GM19324 (cell line): Measurements from ENCODE around the gene CSNK1G2.
"Not testable (repeated sequence)": the region's sequence is repeated elsewhere in the genome, so short reads cannot be mapped to it uniquely, and the experiment has no call there.

Source experiments
- ATAC-seq: cut with Tn5 transposase; IDR thresholded peaks from one replicate; pipeline ENCODE4 v1.9.1; 2021; ENCODE audit warnings: mild to moderate bottlenecking, moderate library complexity; ENCODE audit not compliant: unreplicated experiment, low FRiP score

CSNK1G2 gene

DNA sequence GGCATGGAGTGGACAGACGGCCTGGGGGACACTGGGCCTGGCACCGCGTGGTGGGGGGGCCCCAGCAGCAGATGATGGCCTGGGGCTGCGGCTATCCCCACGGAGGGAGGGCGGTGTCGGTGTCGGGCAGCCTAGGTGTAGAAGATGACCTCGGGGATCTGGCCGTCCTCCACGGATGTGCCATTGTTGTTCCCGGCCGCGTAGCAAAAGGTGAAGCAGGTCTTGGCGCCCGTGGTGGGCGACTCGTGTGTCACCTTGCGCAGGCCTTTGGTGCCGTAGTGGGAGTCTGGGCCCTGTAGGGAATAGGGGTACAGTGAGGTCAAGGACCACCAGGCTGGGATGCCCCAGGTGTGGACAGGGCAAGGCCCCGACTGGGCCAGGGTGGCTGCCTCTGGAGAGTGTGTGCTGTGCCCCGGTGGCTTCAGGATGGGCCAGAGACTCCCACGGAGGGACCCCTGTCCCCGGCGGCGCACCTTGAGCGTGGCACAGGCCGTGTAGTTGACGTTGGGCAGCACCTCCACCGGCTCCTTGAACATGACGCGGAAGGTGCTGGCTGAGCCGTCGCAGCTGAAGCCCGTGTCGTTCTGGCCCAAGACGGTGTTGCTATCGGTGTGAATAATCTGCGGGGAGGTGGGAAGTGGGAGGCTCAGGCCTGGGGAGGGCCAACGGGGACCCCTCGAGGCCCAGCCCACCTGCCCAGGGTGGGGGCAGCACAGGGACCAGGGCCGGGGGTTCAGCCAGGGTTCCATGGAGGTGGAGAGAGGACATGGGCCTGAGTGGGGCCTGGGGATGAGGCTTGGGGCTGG, 45.6 kb downstream of the CSNK1G2 start:
- ATAC-seq, result no peak

DNA sequence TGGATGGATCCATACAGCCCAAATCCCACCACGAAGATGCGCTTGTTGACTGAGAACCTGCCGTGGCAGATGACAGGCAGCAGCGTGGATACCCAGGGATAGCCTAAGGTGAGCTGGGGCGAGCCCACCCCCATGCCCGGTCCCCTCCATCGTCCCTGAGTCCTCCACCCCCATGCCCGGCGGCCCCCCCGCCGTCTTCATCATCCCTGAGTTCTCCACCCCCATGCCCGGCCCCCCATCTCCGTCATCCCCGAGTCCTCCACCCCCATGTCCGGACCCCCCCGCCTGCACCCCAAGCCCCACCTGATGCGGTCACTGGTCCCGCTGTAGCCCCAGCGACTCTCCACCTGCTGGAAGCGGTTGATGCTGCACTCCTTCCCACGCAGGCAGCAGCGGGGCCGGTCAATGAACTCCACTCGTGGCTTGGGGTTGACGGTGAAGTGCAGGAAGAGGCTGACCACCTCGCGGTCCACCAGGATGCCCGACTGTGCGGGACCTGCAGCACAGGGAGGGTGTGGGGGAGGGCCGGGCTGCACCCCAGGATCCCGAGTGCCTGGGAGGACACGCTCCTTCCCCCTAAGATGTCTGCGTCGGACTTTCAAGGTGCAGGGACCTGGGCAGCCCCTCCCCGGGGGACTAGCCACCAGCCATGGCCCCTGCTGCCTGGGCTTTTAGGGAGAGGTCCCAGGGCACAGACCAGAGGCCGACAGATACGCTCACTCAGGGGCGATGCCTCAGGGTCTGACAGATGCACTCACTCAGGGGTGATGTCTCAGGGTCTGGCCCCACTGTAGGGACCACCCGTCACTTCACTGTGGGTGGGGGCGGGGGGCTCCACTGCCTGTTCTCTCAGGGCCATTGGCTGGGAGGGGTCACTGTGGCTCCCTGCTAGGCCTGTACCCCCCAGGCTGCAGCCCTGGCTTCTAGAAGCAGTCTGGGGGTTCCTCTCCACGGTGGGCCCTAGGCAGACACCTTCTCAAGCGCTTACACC, 46.5 kb downstream of the CSNK1G2 start:
- no peak for ATAC-seq

DNA sequence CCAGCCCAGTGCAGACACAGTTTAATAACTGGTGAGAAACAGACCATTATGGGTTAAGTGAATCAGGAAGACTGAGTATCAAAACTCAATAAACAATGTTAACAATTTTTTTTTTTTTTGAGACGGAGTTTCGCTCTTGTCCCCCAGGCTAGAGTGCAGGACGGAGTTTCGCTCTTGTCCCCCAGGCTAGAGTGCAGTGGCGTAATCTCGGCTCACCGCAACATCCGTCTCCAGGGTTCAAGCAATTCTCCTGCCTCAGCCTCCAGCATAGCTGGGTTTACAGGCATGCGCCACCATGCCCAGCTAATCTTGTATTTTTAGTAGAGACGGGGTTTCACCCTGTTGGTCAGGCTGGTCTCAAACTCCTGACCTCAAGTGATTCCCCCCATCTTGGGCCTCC, 47.5 kb downstream of the CSNK1G2 start:
- not testable (repeated sequence) for ATAC-seq

DNA sequence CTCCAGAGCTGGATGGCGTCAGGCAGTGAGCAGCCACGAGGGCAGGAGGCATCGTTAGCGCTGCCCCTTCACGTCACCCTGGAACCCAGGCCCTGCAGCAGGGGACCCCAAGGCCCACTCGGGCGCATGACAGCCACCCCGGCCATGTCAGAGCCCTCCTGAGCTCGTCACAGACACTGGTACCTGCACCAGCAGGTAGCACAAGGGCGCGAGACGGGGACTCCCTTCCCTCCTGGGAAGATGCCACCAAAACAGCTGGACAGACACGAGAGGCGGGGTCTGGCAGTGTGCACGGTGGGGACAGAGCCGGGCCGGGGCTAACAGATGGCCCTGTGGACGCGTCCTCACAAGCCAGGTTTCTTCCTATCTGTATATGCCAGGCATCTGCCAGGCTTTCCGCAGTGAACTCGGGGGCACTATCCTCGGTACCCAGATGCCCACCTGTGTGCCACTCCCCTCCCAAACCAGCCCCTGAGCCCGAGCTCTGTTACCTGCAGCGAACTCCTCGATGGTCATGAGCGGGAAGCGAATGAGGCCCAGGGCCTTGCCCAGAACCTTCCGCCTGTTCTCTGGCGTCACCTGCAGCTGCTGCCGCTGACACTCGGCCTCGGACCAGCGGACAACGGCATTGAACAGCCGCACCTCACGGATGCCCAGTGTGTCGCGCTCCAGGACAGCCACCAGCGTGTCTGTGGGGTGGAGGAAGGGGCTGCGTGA, 48.7 kb downstream of the CSNK1G2 start:
- ATAC-seq, result no peak

DNA sequence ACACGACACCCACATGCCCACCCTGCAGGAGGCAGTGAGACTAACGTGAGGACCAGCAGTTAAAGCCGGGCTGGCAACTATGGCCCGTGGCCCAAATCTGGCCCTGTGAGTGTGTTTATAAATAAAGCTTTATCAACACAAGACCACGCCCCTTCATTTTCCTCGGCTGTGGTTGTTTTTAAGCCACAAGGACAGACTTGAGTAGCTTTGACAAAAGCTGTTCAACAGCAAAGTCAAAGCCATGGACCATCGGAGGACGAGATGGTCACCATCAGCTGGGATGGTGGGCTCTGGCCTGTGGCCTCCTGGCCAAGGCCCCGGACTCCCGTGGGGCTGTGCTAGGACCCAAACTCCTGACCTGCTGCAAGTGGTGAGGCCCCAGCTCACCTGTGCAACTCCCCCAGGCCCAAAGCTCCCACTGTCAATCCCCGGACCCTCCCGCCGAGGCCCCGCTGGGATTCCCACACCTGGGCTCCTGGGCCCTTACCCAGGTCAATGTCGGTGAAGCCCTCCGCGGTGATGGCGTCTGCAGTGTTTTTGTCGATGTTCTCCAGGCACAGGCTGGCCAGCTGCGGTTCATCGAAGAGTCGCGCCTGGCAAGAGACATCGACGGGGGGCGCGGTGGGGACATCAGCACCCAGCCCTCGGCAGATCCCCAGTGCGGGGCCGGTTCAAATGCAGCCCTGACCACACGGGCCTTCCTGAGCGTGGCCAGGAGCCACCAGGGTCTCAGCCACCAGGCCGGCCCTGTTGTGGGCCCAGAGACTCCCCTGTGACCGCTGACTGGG, 49.5 kb downstream of the CSNK1G2 start:
- no peak for ATAC-seq

DNA sequence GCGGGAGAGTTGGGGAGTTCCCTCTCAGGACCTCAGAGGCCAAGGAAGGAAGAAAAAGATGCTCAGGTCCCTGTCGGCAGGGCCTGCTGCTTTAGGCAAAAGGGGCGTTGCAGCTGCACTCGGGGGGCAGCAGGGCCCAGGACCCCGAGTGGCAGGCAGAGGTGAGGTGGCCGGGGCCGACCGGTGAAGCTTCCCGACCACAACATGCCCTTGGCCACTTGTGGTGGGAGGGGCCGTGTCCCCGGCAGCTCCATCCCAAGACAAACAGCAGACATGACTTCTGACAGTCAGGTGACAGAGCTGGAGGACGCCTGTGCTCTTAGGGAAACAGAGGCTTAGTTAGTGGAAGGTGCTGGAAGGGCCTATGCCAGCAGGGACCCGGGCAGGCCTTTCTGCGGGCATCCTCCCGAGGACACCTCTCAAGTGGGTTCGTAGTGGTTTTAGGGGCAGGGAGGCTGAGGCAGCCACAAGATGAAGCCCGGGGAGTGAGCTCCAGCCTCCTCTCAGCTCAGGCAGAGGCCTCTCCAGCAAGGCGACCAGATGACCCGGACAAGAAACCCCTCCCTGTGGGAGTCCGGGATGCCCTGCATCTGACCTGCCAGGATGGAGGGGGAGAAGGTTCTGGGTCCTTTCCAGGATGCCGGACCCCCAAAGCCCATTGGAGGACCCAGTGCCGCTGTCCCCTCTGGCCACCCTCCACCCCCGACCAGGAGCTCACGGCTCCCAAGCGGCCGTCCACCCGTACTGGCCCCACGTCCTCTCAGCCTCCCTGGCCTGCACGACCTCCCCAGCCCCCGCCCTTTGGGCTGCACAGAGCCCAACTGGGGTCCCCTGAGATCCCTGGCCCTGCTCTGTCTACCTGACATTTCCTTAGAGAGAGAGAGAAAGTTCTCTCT, 50.3 kb downstream of the CSNK1G2 start:
- no peak for ATAC-seq

DNA sequence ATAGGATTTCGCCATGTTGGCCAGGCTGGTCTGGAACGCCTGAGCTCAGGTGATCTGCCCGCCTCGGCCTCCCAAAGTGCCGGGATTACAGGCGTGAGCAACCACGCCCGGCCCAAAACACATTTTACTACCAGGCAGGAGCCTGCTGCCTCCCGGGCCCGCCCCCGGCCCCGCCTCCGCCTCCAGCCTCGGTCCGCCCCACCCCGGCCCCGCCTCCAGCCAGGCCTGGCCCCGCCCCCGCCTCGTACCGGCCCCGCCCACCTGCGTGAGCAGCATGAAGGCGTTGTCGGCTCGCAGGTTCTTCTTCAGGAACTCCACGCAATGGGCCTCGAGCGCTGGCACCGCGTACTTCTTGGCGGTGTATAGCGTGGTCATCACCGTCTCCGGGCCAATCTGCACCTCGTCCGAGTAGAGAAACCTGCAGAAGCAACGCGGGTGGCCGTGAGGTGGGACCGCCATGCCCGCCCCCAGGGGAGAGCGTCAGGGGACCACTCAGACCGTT, 51.8 kb downstream of the CSNK1G2 start:
- ATAC-seq, result no peak

DNA sequence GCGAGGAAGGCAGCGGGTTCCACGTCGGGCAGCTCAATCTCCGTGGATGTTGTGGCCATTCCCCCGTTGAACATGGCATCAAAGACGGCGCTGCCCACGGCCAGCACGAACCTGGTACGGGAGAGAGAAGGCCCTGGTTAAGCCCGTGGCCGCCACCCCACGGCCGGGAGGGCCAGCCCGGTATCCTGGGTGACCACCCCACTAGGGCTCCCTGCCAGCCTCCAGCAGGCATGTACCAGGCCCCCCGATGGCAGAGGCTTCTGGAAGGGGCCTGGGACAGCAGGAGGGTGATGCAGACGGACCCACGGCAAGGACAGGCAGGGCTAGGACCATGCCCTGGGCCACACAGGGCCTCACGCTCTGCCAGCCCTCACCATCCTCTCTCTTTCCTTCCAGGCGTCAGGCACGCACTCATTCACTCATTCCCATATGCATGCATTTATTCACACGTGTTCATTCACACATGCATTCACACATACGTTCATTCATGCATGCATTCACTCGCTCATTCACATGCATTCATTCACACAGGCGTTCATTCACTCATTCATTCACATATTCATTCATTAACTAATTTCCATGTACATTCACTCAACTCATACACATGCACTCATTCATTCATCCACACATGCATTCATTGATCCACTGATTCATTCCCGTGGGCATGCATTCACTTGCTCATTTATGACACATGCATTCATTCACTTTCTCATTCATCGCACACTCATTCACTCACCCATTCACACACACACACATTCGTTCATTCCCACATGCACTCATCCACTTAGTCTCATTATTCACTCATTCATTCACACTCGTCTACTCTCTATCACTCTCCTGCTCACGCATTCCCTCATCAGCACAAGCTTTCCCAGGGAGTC, 56.6 kb downstream of the CSNK1G2 start:
- no peak for ATAC-seq

DNA sequence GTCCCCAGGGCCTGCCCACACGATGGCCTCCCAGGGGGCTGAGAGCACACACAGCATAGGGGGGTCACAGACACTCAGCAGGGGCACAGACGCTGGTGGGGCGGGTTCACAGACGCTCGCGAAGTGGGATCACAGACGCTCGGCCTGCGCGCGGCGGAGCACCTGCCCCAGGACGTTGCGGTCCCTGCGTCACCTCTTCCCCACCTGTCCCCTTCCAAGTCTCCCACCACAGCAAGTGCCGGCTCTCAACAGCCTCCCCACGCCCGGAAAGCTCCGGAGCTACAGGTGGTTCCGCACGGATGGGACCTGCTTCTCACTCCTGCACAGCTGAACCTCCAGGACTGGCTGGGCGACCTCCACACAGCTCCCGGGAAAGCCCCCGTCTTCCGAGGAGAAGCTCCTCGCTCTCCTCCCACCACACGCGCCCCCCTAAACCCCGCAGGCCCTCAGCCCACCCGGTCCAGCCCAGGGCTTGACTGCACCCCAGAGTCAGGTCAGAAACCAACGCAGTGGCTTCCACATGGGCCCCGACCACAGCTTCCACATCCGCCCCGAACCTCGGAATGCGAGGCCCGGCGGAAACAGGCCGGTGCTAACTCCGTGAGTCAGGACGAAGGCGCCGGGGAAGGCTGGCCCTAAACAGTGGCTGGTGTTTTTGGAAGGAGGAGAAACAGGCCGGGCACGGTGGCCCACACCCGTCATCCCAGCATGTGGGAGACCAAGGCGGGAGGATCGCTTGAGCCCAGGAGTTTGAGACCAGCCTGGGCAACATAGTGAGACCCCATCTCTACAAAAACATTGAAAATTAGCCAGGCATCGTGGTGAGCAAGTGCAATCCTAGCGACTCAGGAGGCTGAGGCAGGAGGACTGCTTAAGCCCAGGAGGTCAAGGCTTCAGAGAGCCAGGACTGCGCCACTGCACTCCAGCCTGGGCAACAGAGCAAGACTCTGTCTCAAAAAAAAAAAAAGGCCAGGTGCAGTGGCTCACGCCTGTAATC, 58.0 kb downstream of the CSNK1G2 start:
- no peak for ATAC-seq

DNA sequence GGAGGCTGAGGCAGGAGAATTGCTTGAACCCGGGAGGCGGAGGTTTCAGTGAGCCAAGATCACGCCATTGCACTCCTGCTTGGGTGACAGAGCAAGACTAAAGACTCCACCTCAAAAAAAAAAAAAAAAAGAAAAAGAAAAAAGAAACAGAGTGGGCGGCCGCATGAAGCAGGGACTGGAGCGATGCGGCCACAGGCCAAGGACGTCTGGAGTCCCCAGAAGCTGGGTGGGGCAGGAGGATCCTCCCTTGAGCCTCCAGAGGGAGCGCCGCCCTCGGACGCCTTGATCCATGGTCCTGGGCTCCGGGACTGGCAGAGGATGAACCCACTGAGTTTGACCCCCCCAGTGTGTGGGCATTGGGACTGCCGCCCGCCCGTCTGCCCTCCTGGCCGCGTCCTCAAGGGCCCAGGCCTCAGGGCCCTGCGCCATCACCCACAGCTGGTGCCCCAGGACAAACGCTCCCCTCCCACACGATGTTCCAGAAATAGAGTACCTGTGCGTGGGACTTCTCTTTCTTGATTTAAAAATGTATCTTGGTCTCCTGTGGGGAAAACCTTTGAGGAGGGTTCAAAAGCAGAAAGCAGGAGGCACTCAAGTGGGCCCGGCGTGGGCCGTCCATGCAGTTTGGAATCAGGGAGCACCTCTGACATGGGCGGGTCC, 59.0 kb downstream of the CSNK1G2 start:
- ATAC-seq, result no peak

DNA sequence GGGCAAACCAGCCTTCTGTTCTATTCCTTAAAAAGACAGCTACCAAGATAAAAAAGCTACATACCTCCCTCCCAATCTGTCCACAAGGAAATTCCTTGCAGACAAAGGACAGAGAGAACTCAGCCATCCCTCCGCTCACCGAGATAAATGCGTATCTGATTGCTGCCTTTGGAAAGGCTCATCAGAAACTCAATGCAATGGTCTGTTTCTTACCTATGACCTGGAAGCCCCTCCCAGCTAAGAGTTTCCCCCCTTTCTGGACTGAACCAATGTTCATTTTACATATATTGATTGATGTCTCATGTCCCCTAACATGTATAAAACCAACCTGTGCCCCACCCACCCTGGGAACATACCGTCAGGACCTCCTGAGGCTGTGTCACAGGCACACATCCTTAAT, 62.9 kb downstream of the CSNK1G2 start:
- ATAC-seq, result no peak

DNA sequence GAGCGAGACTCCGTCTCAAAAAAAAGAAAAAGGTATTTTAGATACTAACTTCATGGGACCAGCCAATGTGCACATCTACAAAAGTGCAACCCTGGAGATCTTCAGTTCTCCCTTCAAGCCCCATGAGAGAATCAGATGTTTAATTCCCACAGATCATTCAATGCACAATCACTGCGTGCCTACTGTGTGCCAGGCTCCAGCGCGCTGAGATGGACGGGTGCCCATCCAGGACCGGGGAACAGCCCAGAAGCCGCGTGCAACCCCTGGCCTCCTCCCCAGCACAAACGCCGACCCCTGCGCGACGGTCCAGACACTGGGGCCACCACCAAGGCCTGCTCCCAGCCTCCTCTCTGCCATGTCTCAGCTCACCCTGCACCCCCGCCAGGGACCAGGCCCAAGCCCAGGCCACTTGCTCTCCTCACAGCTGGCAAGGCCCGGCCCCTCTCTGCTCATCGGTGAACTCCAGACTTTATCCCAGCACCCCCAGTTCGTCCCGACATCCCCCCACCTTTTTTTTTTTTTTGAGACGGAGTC, 69.2 kb downstream of the CSNK1G2 start:
- no peak for ATAC-seq

DNA sequence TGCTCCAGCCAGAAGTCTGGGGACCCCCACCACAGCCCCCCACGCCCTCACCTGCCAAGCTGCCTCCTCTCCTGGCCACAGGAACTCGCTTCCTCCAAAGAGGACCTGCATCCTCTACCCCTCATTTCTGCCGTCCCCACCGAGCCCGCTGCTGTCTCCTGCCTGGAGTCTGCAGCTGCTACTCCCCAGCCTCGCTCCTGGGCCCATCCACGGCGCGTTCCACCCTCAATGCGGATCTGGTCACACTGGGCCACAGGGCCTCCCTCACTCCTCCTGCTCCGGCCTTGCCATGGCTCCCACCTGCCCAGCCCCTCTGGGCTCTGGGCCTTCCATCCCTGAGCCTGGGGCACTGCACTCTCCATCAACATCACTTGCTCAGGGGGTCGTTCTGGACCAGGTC, 70.2 kb downstream of the CSNK1G2 start:
- ATAC-seq, result no peak

DNA sequence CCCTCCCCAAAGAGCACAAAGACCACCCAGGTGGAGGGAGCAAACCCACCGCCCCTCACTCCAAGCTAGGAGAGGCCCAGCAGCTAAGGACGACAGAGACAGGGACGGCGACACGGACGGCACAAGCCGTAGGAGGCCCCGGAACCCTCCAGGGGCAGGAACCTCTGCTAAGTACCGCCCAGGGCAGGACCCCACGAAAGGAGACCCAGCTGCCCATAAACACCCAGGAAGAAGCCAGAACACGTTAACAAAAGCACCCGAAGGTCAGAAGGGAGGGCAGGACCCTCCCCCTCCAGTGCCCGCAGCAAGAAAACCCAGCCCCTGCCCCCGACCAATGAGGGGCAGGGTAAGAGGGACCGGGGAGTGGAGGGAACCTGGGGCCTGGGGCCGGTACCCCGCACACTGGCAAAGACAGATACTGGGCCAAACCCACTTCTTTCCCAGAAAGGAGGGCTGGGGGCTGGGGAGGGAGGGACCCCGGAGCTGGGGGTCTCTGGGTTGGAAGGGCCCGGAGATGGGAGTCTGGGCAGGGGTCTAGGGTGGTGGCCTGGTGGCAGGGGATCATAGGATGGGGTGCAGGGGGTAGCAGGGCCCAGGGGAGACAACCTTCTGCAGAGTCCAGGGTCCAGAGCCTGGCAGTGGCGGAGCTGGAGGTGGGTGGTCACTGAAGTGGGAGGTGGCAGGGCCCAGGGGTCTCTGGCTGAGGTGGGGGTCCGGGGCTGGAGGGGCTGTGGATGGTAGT, 72.1 kb downstream of the CSNK1G2 start:
- ATAC-seq, result no peak

DNA sequence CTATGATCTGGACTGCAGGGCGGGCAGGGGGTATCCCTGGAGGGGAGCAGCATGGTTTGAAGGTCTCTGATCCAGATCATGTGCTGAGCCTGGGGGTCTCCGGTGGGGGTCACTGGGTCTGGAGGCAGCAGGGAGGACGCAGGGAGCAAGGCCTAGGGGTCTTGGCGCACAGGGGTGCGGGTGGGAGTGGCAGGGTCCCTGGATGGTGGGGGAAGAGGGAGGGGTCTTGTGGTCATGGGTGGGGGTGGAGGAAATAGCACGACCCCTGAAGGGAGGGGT, 72.7 kb downstream of the CSNK1G2 start:
- ATAC-seq, result no peak
